Panc1 (cell line): ENCODE results near the gene PNPLA2. TPM values are rescaled to one million over a fixed set of nuclear protein-coding genes. Genes with fewer than 3 reads are reported as not detected.
A peak's percentile ranks its signal among the peaks of the same experiment; 100 is the strongest.

Experiments used
- ATAC-seq: fragments of 200-7000 bp; cut with Tn5 transposase; 2 replicates; pipeline ENCODE4 v1.9.1; 2020; ENCODE audit warnings: mild to moderate bottlenecking, moderate library complexity
- BruUV-seq: library from RNA; stranded (reverse); fragments of 400-500 nt; replicated peaks from 2 replicates; lab custom pipeline; 2021; lab: Mats Ljungman, UMichigan
- CTCF ChIA-PET: fragments of 300-600 bp; sonication (Branson Sonifier 250); formaldehyde crosslinking; loops from one replicate; lab custom pipeline; 2022; ENCODE audit warnings: antibody characterized with exemption; lab: Charles Lee
- POLR2A ChIA-PET: fragments of 300-600 bp; sonication (Branson Sonifier 250); formaldehyde crosslinking; loops from one replicate; lab custom pipeline; 2022; ENCODE audit warnings: antibody characterized with exemption; lab: Charles Lee
- DNase-seq: peaks from one replicate; pipeline ENCODE4 v3.0.0-alpha.2; 2010; ENCODE audit warnings: low read depth, low spot score
- H3K27ac ChIP-seq: 2 replicates; pipeline ENCODE4 v1.5.1; 2011; ENCODE audit warnings: mild to moderate bottlenecking, low read length, inconsistent platforms
- H3K27me3 ChIP-seq: fragments of 200-500 bp; sonication (Bioruptor generic); 2 replicates; pipeline ENCODE4 v1.6.0; 2014; ENCODE audit warnings: low read length, inconsistent platforms; ENCODE audit not compliant: control insufficient read depth, insufficient read depth
- H3K36me3 ChIP-seq: fragments of 200-500 bp; sonication (Bioruptor generic); 2 replicates; pipeline ENCODE4 v1.5.1; 2014; ENCODE audit warnings: inconsistent platforms, mild to moderate bottlenecking, low read length, moderate library complexity; ENCODE audit not compliant: control insufficient read depth, insufficient read depth
- H3K4me1 ChIP-seq: 2 replicates; pipeline ENCODE4 v1.5.1; 2011; ENCODE audit warnings: inconsistent platforms, mild to moderate bottlenecking, low read length, moderate library complexity; ENCODE audit not compliant: control insufficient read depth, insufficient read depth
- H3K4me3 ChIP-seq, 2 experiments: 2 replicates each; pipeline ENCODE4 v1.5.1; 2011 to 2012; ENCODE audit warnings: low read depth in 2 of 2, low read length in 2 of 2, mild to moderate bottlenecking in 2 of 2, inconsistent platforms in 1 of 2, moderate library complexity in 1 of 2
- H3K9me3 ChIP-seq: fragments of 200-500 bp; sonication (Bioruptor generic); 2 replicates; pipeline ENCODE4 v1.5.1; 2014; ENCODE audit warnings: low read depth, mild to moderate bottlenecking, inconsistent platforms, low read length, moderate library complexity; ENCODE audit not compliant: control insufficient read depth, insufficient read depth
- CTCF ChIP-seq: fragments of 450-650 bp; IDR thresholded peaks from 2 replicates; pipeline ENCODE4 v1.5.1; 2017; ENCODE audit warnings: mild to moderate bottlenecking
- POLR2AphosphoS5 ChIP-seq: IDR thresholded peaks from 2 replicates; pipeline ENCODE4 v1.6.1; 2012; ENCODE audit warnings: mild to moderate bottlenecking, low read depth, low read length, moderate library complexity
- REST ChIP-seq, 2 experiments: IDR thresholded peaks; 2 replicates each; pipeline ENCODE4 v1.6.1; 2011 to 2012; ENCODE audit warnings: low read depth in 2 of 2, control low read depth in 1 of 2, low read length in 1 of 2, mild to moderate bottlenecking in 1 of 2, moderate library complexity in 1 of 2; ENCODE audit not compliant: insufficient read depth in 1 of 2
- SIN3A ChIP-seq: IDR thresholded peaks from 2 replicates; pipeline ENCODE4 v1.6.1; 2012; ENCODE audit warnings: low read depth, mild to moderate bottlenecking, low read length, moderate library complexity, borderline replicate concordance; ENCODE audit not compliant: insufficient read depth
- TCF7L2 ChIP-seq: IDR thresholded peaks from 2 replicates; pipeline ENCODE4 v1.6.1; 2011; ENCODE audit warnings: mild to moderate bottlenecking, low read depth, low read length, inconsistent platforms
- in situ Hi-C: cut with HindIII; loops from 2 replicates; pipeline ENCODE4 v1.10.0; 2016; ENCODE audit warnings: low sequenced_read_pairs, low pct_unique_long_range_greater_than_20kb
- intact Hi-C: fragments of 100-400 bp; cut with micrococcal nuclease; formaldehyde crosslinking; loops from one replicate; pipeline ENCODE4 v1.10.0; 2022; ENCODE audit not compliant: unreplicated experiment
- total RNA-seq: library from RNA; stranded (reverse); gene quantifications from one replicate; pipeline ENCODE4 v1.2.1, GENCODE V29; 2021; ENCODE audit not compliant: unreplicated experiment

PNPLA2 gene
- total RNA-seq, 1 experiment from 2014 or later = 244 TPM

- DNase-seq (no peak), ATAC-seq (no peak)
- BruUV-seq = no TSS peak
- peaks cover 76% of the 10 kb centered on the region for H3K4me1 ChIP-seq
- intact Hi-C loops (no loop called here), in situ Hi-C loops (no loop called here)
- H3K9me3 ChIP-seq = no peaks in the 10 kb centered on the region
- no peaks in the 10 kb centered on the region for H3K36me3 ChIP-seq
- ChIA-PET CTCF (no interaction called here), POLR2A (interaction anchor here (0.6 kb wide), 1 partner anchor 338 kb away, joined by 3 read pairs; no protein-coding TSS in a partner anchor)
- no peak for TF ChIP-seq SIN3A
- no peak for TF ChIP-seq POLR2AphosphoS5
- no peak for TF ChIP-seq CTCF
- no peak for TF ChIP-seq TCF7L2
- TF ChIP-seq REST (IDR thresholded peaks at IDR 0.05; ENCODE audit: insufficient read depth in 1 of 2, low read depth in 2 of 2, low read length in 1 of 2) = no peak
- H3K4me3 ChIP-seq = no peak overlapping the region
- H3K27ac ChIP-seq = no peak overlapping the region
- H3K27me3 ChIP-seq = no peaks in the 10 kb centered on the region
Observed at GRCh38 chr11:861105-861479, 42.4 kb downstream of the PNPLA2 start.

GRCh38 chr11:862081-862661 lies 43.5 kb downstream of the PNPLA2 start:
- ATAC-seq = peak; percentile 7
- Histone ChIP-seq H3K27ac (no peak overlapping the region), H3K4me1 (peaks cover 76% of the 10 kb centered on the region), H3K36me3 (no peaks in the 10 kb centered on the region), H3K27me3 (no peaks in the 10 kb centered on the region), H3K4me3 (no peak overlapping the region), H3K9me3 (no peaks in the 10 kb centered on the region)
- ChIA-PET CTCF (interaction anchor here (0.7 kb wide), 1 partner anchor 54 kb away, joined by 3 read pairs; no protein-coding TSS in a partner anchor), POLR2A (no interaction called here)
- TF ChIP-seq SIN3A (no peak), CTCF (no peak), REST (IDR thresholded peaks at IDR 0.05; ENCODE audit: insufficient read depth in 1 of 2, low read depth in 2 of 2, low read length in 1 of 2) (no peak), POLR2AphosphoS5 (no peak; the same call in 1 of the 2 replicates), TCF7L2 (no peak)
- BruUV-seq = no TSS peak
- intact Hi-C loops = no loop called here
- no peak for DNase-seq
- in situ Hi-C loops = no loop called here
